Measurements from ENCODE around the gene TMEM63A.
"Not testable (repeated sequence)": the region's sequence is repeated elsewhere in the genome, so short reads cannot be mapped to it uniquely, and the experiment has no call there.

TMEM63A gene

GRCh38 chr1:225816643-225817538 lies 65.3 kb downstream of the TMEM63A start:
- DNase-seq = no peak

- DNase-seq = no peak
Measured at GRCh38 chr1:225815526-225816178, 66.5 kb downstream of the TMEM63A start.

DNA sequence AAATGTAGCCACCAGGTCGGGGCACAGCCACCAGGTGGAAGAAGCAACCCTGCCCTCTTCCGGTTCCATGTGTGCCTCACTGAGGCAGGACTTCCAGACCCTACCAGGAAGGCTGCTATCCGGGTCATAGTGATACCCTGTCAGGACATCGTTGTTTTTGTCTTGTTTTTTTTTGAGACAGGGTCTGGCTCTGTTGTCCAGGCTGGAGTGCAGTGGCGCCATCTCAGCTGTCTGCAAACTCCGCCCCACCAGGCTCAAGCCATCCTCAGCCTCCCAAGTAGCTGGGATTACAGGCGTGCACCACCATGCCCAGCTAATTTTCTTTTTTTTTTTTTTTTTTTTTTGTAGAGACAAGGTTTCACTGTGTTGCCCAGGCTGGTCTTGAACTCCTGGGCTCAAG lies 67.1 kb downstream of the TMEM63A start:
- DNase-seq = not testable (repeated sequence)

- no peak for DNase-seq
Measured at GRCh38 chr1:225814381-225814780, 67.8 kb downstream of the TMEM63A start.

- no peak for DNase-seq
Measured at GRCh38 chr1:225813214-225813964, 68.8 kb downstream of the TMEM63A start.

GRCh38 chr1:225812488-225813213 lies 69.5 kb downstream of the TMEM63A start:
- no peak for DNase-seq

DNA sequence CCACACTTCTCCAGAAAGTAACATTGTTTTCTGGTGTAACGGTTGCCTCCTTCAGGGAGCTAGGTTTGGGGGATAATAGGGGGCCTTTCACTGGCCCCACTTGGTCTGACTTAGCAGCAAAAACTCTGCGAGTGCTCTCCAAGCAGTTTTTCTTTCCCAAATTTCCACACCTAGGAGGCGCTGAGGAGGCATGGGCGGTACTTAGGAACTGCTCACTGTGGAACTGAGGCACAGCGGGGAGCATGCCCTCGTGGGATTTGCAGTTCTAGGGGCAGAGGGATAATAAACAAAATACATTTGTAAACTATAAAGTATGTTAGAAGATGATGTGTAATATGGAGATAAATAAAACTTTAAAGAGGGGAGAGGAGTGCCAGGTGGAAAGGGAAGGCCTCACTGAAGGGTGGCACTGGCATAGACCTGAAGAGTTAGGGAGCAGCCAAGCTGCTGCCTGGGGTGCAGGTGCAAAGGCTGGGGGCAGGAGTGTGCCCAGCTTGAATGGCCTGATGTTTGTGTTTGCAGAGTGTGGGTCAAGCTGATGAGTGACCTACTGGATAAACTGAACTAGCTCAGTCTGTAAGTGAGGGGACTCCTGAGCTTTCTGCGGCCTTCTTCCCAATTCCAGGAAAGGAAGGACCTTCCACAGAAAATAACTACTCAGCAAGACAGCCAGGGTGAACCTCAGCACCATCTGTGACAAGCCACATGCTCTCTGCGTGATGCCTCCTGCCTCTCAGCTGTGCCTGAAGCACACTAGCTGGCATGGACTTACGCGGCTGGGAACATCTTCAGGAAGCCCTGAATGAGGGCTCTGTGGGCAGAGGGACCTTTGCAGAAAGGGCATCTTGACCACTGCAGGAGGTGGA lies 70.3 kb downstream of the TMEM63A start:
- DNase-seq = no peak

GRCh38 chr1:225810579-225811538 lies 71.3 kb downstream of the TMEM63A start:
- not testable (repeated sequence) for DNase-seq

GRCh38 chr1:225809842-225810578 lies 72.2 kb downstream of the TMEM63A start, which contains the start of gene EPHX1:
EPHX1 (plus strand) TSS chr1:225810124; CDS start chr1:225828730, 18,606 bp downstream.
- peak; percentile 79 for DNase-seq

DNA sequence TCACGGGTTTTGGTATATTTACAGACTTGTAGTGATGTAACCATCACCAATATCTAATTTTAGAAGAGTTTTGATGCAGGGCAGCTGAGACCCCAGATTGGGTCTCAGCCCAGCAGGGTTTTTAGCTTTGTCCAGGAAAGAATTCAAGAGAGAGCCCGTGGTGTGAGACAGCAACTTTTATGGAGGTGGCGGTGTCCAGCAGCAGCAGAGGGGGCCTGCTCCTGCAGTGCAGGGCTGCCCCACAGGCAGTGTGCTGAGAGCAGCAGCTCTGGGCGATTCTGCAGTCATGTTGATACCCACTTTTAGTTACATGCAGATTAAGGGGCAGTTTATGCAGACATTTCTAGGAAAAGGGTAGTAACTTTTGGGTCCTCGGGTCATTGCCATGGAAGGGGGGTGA lies 74.0 kb downstream of the TMEM63A start:
- no peak for DNase-seq

GRCh38 chr1:225806736-225807135 lies 75.4 kb downstream of the TMEM63A start:
- DNase-seq = not testable (repeated sequence)

DNA sequence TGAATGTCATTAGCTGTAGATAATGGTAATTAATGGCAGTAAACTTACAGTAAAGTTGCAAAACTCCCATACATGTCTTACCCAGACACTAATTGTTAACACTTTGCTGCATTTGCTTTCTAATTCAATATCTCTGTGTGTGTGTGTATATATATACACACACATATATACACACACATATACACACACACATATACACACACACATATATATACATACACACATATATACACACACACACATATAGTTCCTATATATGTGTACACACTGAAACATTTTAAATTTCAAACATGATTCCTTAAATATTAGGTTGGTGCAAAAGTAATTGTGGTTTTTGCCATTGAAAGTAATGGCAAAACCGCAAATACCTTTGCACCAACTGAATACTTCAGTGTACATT lies 75.9 kb downstream of the TMEM63A start:
- DNase-seq = no peak

GRCh38 chr1:225801146-225801545 lies 81.0 kb downstream of the TMEM63A start:
- DNase-seq = not testable (repeated sequence)

GRCh38 chr1:225796097-225796496 lies 86.1 kb downstream of the TMEM63A start:
- DNase-seq = not testable (repeated sequence)
